GM12801 (cell line): Measurements from ENCODE around the gene LDB1.

ENCODE experiments used
- TF ChIP-seq, protein P1 (sequence below): IDR thresholded peaks from one replicate; pipeline ENCODE4 v1.5.1; 2011; ENCODE audit warnings: control low read depth; ENCODE audit not compliant: insufficient read length; ENCODE audit errors: extremely low read depth

Gene LDB1

DNA sequence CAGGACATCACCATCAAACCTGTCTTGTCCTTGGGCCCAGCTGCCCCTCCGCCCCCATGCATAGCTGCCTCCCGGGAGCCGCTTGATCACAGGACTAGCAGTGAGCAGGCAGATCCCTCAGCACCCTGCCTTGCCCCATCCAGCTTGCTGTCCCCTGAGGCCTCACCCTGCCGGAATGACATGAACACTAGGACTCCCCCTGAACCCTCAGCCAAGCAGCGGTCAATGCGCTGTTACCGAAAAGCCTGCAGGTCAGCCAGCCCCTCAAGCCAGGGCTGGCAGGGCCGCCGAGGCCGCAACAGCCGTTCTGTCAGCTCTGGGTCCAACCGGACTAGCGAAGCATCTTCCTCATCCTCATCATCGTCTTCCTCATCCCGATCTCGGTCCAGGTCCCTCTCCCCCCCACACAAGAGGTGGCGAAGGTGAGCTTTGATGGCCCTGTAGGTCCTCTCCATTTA, 26.8 kb upstream of the LDB1 start:
- TF ChIP-seq, protein P1, sequence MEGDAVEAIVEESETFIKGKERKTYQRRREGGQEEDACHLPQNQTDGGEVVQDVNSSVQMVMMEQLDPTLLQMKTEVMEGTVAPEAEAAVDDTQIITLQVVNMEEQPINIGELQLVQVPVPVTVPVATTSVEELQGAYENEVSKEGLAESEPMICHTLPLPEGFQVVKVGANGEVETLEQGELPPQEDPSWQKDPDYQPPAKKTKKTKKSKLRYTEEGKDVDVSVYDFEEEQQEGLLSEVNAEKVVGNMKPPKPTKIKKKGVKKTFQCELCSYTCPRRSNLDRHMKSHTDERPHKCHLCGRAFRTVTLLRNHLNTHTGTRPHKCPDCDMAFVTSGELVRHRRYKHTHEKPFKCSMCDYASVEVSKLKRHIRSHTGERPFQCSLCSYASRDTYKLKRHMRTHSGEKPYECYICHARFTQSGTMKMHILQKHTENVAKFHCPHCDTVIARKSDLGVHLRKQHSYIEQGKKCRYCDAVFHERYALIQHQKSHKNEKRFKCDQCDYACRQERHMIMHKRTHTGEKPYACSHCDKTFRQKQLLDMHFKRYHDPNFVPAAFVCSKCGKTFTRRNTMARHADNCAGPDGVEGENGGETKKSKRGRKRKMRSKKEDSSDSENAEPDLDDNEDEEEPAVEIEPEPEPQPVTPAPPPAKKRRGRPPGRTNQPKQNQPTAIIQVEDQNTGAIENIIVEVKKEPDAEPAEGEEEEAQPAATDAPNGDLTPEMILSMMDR: no peak

- TF ChIP-seq, protein P1: no peak
Measured at GRCh38 chr10:102141583-102142107, 21.5 kb upstream of the LDB1 start.

DNA sequence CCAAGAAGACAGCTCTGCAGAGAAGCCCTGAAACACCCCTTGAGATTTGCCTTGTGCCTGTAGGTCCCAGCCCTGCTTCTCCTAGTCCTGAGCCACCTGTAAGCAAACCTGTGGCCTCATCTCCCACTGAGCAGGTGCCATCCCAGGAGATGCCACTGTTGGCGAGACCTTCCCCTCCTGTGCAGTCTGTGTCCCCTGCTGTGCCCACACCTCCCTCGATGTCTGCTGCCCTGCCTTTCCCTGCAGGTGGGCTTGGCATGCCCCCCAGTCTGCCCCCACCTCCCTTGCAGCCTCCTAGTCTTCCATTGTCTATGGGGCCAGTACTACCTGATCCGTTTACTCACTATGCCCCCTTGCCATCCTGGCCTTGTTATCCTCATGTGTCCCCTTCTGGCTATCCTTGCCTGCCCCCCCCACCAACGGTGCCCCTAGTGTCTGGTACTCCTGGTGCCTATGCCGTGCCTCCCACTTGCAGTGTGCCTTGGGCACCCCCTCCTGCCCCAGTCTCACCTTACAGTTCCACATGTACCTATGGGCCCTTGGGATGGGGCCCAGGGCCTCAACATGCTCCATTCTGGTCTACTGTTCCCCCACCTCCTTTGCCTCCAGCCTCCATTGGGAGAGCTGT, 20.9 kb upstream of the LDB1 start:
- TF ChIP-seq, protein P1: no peak

DNA sequence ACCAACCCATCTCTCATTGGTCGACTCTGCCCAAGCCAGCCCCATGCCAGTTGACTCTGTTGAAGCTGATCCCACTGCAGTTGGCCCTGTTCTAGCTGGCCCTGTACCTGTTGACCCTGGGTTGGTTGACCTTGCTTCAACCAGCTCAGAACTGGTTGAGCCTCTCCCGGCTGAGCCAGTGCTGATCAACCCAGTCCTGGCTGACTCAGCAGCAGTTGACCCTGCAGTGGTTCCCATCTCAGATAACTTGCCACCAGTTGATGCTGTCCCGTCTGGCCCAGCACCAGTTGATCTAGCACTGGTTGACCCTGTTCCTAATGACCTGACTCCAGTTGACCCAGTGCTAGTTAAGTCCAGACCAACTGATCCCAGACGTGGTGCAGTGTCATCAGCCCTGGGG, 20.1 kb upstream of the LDB1 start:
- TF ChIP-seq, protein P1: no peak

DNA sequence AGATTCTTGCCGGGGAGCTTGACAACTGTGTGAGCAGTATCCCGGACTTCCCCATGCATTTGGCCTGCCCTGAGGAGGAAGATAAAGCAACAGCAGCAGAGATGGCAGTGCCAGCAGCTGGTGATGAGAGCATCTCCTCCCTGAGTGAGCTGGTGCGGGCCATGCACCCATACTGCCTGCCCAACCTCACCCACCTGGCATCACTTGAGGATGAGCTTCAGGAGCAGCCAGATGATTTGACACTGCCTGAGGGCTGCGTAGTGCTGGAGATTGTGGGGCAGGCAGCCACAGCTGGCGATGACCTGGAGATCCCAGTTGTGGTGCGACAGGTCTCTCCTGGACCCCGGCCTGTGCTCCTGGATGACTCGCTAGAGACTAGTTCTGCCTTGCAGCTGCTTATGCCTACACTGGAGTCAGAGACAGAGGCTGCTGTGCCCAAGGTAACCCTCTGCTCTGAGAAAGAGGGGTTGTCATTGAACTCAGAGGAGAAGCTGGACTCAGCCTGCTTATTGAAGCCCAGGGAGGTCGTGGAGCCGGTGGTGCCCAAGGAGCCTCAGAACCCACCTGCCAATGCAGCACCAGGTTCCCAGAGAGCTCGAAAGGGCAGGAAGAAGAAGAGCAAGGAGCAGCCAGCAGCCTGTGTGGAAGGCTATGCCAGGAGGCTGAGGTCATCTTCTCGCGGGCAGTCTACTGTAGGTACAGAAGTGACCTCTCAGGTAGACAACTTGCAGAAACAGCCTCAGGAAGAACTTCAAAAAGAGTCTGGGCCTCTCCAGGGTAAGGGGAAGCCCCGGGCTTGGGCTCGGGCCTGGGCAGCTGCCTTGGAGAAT, 19.3 kb upstream of the LDB1 start:
- TF ChIP-seq, protein P1: no peak

DNA sequence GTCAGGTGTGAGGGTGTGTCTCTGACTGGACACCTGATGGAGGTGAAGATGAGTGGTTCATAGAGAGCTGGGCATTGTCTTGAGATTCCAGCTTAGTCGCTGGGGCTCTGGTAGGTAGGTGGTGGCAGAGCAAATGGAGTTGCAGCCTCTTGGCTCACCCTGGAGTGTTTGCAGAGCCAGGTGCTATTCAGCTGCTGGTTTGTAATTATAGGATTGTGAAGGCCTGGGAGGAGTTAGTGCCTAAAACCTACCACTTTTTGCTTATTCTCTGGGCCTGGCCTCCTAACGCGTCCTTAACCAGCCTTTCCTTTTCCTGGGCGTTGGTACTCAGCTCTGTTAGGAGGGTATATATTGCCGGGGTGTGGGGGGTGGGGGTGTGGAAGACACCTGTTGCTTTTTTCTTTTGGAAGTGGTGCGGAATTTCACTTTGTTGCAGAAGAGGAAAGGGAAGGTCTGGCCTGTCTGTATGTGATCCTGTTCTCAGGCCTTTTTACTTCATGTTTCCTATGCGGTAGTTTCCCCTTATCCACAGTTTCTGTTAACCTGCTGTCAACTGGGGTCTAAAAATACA, 15.9 kb upstream of the LDB1 start:
- TF ChIP-seq, protein P1: no peak

GRCh38 chr10:102134416-102134815, 14.2 kb upstream of the LDB1 start:
- TF ChIP-seq, protein P1: no peak
